OCI-LY3 (cell line): ENCODE results near the gene HPCAL1.

Experiments used
- H2AFZ ChIP-seq: fragments of 200-600, 300-600 bp; shearing (Covaris generic); 2 replicates; pipeline ENCODE4 v1.6.0; 2014; ENCODE audit warnings: antibody characterized with exemption, low read depth, low read length
- H3K27ac ChIP-seq: fragments of 200-600, 300-600 bp; sonication (generic); 2 replicates; pipeline ENCODE4 v1.5.1; 2014; ENCODE audit warnings: mild to moderate bottlenecking, low read length, moderate library complexity, mixed read lengths
- H3K27me3 ChIP-seq: fragments of 200-600, 300-600 bp; sonication (generic); 2 replicates; pipeline ENCODE4 v1.6.1; 2014; ENCODE audit warnings: low read depth, low read length, mixed read lengths
- H3K36me3 ChIP-seq: fragments of 200-600, 300-600 bp; sonication (generic); replicated peaks from 2 replicates; pipeline ENCODE3; 2014; ENCODE audit warnings: low read depth, low read length, mixed read lengths
- H3K4me1 ChIP-seq: fragments of 300-600, 200-600 bp; sonication (generic); 2 replicates; pipeline ENCODE4 v1.6.1; 2014; ENCODE audit warnings: low read length, mixed read lengths
- H3K4me2 ChIP-seq: fragments of 200-600, 300-600 bp; sonication (generic); 2 replicates; pipeline ENCODE4 v1.6.1; 2014; ENCODE audit warnings: low read length, mixed read lengths
- H3K4me3 ChIP-seq: fragments of 300-600, 200-600 bp; sonication (generic); 2 replicates; pipeline ENCODE4 v1.5.1; 2014; ENCODE audit warnings: antibody characterized with exemption, mild to moderate bottlenecking, low read length, moderate library complexity
- H3K79me2 ChIP-seq: fragments of 300-600, 200-600 bp; shearing (Covaris generic); 2 replicates; pipeline ENCODE4 v1.6.1; 2014; ENCODE audit warnings: mild to moderate bottlenecking, low read length, mixed read lengths
- H3K9ac ChIP-seq: fragments of 300-600, 200-600 bp; shearing (Covaris generic); 2 replicates; pipeline ENCODE4 v1.6.0; 2014; ENCODE audit warnings: mild to moderate bottlenecking, low read length, moderate library complexity
- H3K9me3 ChIP-seq: fragments of 200-600, 300-600 bp; shearing (Covaris generic); 2 replicates; pipeline ENCODE4 v1.6.1; 2014; ENCODE audit warnings: low read length, mixed read lengths; ENCODE audit not compliant: insufficient read depth
- H4K20me1 ChIP-seq: fragments of 200-600, 300-600 bp; sonication (generic); 2 replicates; pipeline ENCODE4 v1.6.1; 2016; ENCODE audit warnings: low read length, mixed read lengths; ENCODE audit not compliant: insufficient read depth
- CTCF ChIP-seq: fragments of 200-600, 300-600 bp; sonication (generic); IDR thresholded peaks from 2 replicates; pipeline ENCODE4 v1.5.1; 2014; ENCODE audit warnings: antibody characterized with exemption, low read length, low read depth
- EZH2phosphoT487 ChIP-seq: fragments of 200-600 bp; shearing (Covaris generic); IDR thresholded peaks from 2 replicates; pipeline ENCODE4 v1.6.1; 2018; ENCODE audit warnings: antibody characterized with exemption, mixed run types, low read depth

The HPCAL1 gene

GRCh38 chr2:10267551-10268465 lies 34.9 kb upstream of the HPCAL1 start:
- TF ChIP-seq CTCF (no peak), EZH2phosphoT487 (no peak)
- Histone ChIP-seq H3K4me2 (no peak overlapping the region), H3K27me3 (peaks cover 4% of the 10 kb centered on the region; the same call in 1 of the 2 replicates)

GRCh38 chr2:10269291-10269690 lies 33.4 kb upstream of the HPCAL1 start:
- Histone ChIP-seq H4K20me1 (no peaks in the 10 kb centered on the region), H3K4me2 (no peak overlapping the region)

More at GRCh38 chr2:10267551-10268465, 34.9 kb upstream of the HPCAL1 start:
- Histone ChIP-seq H3K27ac (no peak overlapping the region), H3K4me3 (no peak overlapping the region), H3K9me3 (no peaks in the 10 kb centered on the region), H2AFZ (no peak overlapping the region), H3K36me3 (no peaks in the 10 kb centered on the region), H3K79me2 (no peaks in the 10 kb centered on the region), H4K20me1 (no peaks in the 10 kb centered on the region), H3K9ac (no peak overlapping the region), H3K4me1 (no peaks in the 10 kb centered on the region)

GRCh38 chr2:10269711-10270610 lies 32.7 kb upstream of the HPCAL1 start:
- H3K36me3 ChIP-seq: no peaks in the 10 kb centered on the region
- H3K27me3 ChIP-seq: peaks cover 4% of the 10 kb centered on the region; the same call in 1 of the 2 replicates
- TF ChIP-seq EZH2phosphoT487 (no peak), CTCF (no peak)
- H3K79me2 ChIP-seq: no peaks in the 10 kb centered on the region
- no peak overlapping the region for H3K4me3 ChIP-seq
- no peaks in the 10 kb centered on the region for H3K9me3 ChIP-seq
- no peaks in the 10 kb centered on the region for H4K20me1 ChIP-seq
- H3K27ac ChIP-seq: no peak overlapping the region
- no peak overlapping the region for H3K4me2 ChIP-seq
- no peak overlapping the region for H3K9ac ChIP-seq
- H3K4me1 ChIP-seq: no peaks in the 10 kb centered on the region
- no peak overlapping the region for H2AFZ ChIP-seq

More at GRCh38 chr2:10269291-10269690, 33.4 kb upstream of the HPCAL1 start:
- Histone ChIP-seq H3K9me3 (no peaks in the 10 kb centered on the region), H3K79me2 (no peaks in the 10 kb centered on the region), H3K9ac (no peak overlapping the region), H3K27me3 (peaks cover 4% of the 10 kb centered on the region; the same call in 1 of the 2 replicates), H3K4me3 (no peak overlapping the region), H3K4me1 (no peaks in the 10 kb centered on the region), H2AFZ (no peak overlapping the region), H3K27ac (no peak overlapping the region), H3K36me3 (no peaks in the 10 kb centered on the region)
- TF ChIP-seq EZH2phosphoT487 (no peak), CTCF (no peak)

- Histone ChIP-seq H3K36me3 (no peaks in the 10 kb centered on the region), H3K4me1 (no peaks in the 10 kb centered on the region), H3K27ac (no peak overlapping the region), H2AFZ (no peak overlapping the region), H3K9me3 (no peaks in the 10 kb centered on the region), H3K4me2 (no peak overlapping the region), H3K4me3 (no peak overlapping the region), H4K20me1 (no peaks in the 10 kb centered on the region), H3K27me3 (peaks cover 4% of the 10 kb centered on the region; the same call in 1 of the 2 replicates), H3K79me2 (no peaks in the 10 kb centered on the region), H3K9ac (no peak overlapping the region)
- TF ChIP-seq CTCF (no peak), EZH2phosphoT487 (no peak)
Observed at GRCh38 chr2:10271509-10271908, 31.2 kb upstream of the HPCAL1 start.
